Hematopoietic multipotent progenitor cell treated with erythropoietin and hydrocortisone succinate and interleukin-3 and kit ligand, for 15 days (in vitro differentiated cells): Measurements from ENCODE around the gene PRICKLE2.
"Not testable (repeated sequence)": the region's sequence is repeated elsewhere in the genome, so short reads cannot be mapped to it uniquely, and the experiment has no call there.

Experiments
- DNase-seq: peaks from one replicate; pipeline ENCODE4 v3.0.0-alpha.2; 2015; ENCODE audit warnings: low spot score

PRICKLE2 gene

GRCh38 chr3:64102147-64102546 lies 123.1 kb downstream of the PRICKLE2 start:
- no peak for DNase-seq

DNA sequence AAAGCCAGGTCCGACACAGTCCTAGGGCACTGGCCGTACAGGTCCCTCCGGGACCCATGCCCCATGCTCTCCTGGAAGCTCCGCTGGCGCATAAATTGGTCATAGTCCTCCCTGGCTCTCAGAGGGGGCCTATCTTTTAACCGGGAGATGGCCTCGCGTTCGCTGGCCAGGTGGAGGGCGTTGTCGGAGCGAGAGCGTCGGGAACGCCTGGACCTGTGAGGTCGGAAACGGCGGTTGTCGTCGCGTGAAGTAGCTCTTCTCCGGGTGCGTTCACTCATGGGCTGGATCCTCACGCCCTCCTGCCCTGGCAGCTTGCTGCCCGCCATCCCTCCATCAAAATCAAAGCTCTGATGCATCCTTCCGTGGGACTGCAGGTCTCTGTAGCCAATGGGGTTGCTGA lies 126.0 kb downstream of the PRICKLE2 start:
- no peak for DNase-seq

GRCh38 chr3:64098670-64099069 lies 126.6 kb downstream of the PRICKLE2 start:
- DNase-seq, result no peak

GRCh38 chr3:64097920-64098319 lies 127.3 kb downstream of the PRICKLE2 start:
- no peak for DNase-seq

DNA sequence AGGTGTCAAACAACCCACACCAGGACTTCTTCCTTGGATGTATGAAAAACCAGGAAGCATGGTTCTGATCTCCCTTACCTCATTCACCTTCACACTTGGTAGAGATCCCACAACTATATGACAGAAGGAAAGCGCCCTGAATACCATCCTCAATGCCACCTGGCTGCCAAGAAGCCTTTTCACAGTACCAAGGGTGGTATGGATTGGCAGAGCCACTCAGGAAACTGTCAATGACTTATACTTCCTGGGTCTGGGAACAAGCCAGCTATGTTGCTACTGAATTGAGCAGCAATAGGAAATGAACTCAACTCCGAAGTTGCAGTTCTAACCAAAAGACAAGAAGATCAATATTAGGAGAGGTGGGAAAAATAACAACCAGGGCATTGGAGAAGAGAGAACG lies 129.5 kb downstream of the PRICKLE2 start:
- DNase-seq, result no peak

- no peak for DNase-seq
Observed at GRCh38 chr3:64094713-64095079, 130.6 kb downstream of the PRICKLE2 start.

DNA sequence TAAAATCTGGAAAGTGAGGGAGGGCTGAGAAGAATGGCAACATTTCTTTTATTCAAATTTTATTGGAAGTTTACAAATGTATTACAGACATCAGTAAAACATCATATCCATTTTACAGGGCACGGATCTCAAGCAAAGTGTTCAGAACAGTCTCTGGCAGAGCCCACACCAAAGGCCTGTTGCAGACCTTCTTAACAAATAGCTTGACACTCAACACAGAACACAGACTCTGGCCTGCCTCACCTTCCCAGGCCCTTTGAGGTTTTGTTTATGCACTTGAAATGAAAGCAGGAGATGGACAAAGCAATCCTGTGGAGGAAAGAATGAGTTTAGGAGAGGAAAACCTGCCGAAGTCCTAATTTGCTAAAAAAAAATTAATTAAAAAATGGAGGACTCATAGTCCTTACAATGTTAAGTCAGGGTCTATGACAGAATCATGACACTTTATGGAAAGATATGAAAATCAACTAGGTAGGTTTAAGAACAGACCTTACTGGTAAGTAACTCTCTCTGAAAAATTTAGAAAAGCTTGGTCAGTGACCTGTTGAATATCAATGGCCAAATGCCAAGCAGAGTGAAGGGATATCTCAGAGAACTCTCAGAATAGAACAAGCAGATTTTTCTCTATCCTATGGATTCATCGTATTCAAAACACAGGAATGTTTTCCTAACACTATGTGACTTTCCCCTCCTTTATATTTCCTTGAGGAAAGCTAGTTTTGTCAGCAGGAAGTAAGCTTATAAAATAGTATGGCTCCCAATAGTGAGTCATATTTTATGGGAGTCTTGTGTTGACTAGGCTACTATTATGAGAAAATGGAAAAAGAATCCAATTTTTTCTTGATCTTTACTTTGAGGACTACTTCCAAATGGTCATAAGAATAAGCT lies 131.2 kb downstream of the PRICKLE2 start:
- DNase-seq, result no peak

- DNase-seq, result no peak
Observed at GRCh38 chr3:64093211-64093610, 132.1 kb downstream of the PRICKLE2 start.

DNA sequence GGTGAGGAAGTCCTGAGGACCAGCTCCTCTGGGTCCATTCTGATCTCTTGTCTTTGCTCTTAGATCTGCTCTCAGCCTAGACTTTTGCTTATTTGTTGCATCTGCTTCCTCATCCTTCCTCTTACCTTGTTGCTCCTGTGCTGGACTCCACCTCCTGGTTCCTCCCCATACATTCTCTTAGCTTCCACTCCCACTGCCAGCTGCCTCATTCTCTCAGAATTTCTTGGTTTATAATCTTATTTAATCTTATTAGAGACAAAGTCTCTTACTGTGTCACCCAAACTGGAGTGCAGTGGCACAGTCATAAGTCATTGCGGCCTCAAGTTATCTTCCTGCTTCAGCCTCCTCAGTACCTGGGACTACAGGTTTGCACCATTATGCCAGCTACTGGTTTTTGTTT lies 133.8 kb downstream of the PRICKLE2 start:
- DNase-seq, result no peak

GRCh38 chr3:64089386-64089785 lies 135.9 kb downstream of the PRICKLE2 start:
- DNase-seq, result not testable (repeated sequence)

DNA sequence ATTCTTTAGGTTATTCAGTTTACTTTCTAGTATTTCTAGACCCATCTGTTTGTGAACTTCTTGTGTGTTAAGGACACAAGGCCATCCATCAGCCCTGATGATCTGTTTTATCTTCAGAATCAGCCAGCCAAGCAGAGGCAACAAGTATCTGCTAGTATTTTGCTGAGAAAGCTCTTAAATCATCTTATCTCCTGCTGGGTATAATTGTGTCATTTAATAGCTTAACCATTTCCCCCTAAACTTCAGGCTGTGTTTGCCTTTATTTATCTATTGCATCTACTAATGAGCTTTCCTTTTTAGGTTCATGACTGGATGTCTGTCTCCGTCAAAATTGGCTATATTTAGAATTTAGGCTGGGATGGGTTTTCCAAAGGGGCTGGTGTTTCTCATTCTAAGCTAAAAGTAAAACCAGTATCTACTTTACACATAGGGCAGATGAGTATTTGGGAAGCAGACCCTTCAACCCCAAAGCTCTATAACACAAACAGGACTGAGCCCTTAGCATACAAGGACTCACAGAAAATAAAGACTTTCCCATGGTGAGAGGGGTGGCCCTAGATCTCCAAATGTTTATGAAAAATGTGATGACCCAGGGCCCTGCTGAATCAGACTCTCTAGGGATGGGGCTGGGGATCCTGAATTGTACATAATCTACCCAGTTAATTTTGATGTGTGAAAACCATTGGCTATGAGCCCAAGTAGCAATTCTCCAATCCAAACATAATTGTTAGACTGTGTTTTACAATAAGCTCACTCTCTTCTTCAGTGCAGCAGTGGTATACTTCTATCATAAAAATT lies 136.7 kb downstream of the PRICKLE2 start:
- DNase-seq, result no peak

DNA sequence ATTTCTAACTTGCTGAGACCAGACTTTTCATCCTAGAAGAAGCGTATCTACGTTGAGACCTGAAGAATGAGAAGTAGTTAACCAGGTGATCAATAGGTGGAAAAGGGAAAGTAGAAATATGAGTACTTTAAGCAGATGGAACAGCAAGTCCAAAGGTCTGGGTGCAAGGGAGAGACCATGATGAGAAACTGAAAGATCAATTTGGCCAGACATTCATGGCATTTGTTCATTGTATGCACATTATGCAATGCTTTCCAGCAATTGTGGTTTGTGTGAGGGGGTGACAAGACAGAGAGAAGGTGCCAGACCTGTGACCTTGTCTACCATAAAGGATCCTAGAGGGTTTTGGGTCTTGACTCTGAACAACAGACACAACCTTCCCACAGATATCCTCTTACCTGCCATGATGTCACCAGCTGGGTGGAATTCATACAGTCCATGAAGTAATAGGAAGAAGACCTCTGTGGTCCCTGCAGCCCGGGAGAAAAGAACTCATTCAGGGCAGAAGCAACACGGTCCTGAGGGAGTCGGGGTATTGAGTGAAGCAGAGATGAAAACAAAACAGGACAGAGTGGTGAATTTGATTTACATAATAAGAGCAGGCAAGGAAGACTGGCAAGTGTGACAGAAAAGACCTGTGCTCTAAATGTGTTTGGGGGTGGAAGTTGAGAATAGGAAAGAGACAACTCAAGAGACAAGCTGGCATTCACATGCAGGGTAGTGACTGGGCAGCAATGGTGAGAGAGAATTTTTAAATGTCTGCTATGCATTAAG lies 138.6 kb downstream of the PRICKLE2 start:
- DNase-seq, result no peak

GRCh38 chr3:64084640-64085039 lies 140.6 kb downstream of the PRICKLE2 start:
- no peak for DNase-seq

- DNase-seq, result no peak
Observed at GRCh38 chr3:64083575-64083974, 141.7 kb downstream of the PRICKLE2 start.

DNA sequence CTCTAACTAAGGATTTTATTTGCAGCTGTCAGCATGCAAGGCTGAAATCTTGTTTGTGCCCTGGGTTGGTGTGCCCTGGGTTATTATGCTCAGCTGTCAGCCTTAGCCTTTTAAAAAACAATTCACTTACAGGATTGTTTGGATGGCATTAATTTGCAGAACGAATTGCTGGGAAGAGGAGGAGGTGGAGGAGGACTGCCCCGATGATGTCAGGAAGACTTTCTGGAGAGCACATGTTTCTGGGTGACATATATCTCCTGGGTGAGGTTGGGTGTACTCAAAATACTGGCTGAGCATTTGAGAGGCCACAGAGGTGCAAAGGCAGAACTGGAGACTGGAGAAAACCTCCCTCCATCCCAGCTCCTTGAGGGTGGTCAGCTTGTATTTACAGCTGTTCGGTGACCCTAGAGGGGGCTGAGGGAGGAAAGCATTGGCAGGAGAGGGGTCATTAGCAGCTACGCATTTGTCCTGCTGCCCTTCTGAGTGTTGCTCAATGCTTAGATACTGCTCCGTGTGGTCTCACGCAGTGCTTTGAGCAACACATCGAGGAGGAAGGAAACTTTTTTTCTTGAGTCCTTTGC lies 142.2 kb downstream of the PRICKLE2 start:
- no peak for DNase-seq

GRCh38 chr3:64082411-64082810 lies 142.9 kb downstream of the PRICKLE2 start:
- no peak for DNase-seq

- no peak for DNase-seq
Observed at GRCh38 chr3:64081235-64081630, 144.0 kb downstream of the PRICKLE2 start.

DNA sequence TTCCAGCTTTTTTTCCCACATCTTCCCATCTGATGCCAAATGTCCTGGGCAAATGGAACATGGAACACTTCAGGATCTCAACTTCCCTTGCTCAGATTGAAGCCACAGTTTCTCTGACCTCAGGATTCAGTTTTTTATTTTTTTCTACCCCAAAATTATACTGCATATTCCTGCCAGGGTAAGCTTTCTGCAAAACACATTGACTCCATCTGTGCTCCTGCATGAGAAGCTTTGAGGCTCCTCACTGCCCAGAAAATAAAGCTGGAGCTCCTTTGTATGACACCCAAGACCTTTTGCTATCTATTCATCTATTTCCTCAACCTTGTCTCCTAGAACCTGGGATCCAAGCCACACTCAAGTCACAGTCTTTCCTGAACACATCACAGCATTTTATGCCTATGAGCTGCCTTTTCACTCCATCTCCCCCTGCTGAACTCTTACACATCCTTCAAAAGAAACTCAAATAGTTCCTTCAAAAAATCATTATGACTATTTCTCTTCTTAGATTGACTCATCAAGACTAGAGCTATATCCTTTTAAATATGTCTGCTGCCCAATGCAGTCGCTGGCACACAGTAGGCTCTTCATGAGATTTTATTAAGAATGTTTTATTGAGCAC lies 144.5 kb downstream of the PRICKLE2 start:
- no peak for DNase-seq

DNA sequence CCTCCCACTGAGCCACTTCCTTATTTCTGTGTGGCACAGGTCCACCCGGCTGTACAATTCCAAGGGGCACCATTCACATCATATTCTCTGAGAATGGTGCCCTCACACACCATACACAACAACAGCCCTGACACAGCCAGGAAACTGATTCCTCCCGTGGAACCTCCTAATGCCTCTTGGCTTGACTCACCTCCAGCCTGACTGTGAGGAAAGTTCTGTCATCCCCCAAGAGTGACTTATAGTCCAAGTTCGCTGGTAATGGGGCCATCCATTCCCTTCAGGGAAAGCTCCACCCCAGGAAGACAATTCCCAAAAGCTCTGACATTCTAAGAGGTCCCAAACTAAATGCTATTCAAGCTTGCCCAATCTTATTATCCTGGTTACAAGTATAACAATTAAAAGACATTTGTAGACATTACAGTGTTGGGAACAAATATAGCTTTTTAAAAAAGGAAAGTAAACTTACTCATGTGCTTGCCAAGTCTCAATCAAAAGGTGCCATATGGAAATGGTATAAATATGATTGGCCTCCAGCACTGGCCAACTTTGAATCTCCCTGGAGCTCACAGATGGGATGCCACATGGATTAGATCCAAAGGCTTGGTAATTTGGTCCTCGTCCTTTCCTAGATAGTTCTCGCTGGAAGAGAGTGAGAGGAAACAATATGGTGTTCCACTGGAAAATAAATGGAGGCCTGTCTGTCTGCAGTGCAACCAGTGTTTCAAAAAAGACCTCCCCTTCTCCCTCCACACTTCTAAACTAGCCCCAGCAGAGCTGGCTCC lies 145.7 kb downstream of the PRICKLE2 start:
- no peak for DNase-seq

GRCh38 chr3:64078966-64079365 lies 146.3 kb downstream of the PRICKLE2 start:
- no peak for DNase-seq
